Measurements from ENCODE around the gene UIMC1.
"Not testable (repeated sequence)": the region's sequence is repeated elsewhere in the genome, so short reads cannot be mapped to it uniquely, and the experiment has no call there.

Gene UIMC1

GRCh38 chr5:177006265-177006972, at the start of gene UIMC1:
UIMC1 (minus strand) TSS chr5:177006779; CDS start chr5:176982615, 24,164 bp downstream.
- peak; percentile 92 for DNase-seq

GRCh38 chr5:177049285-177049684, 42.7 kb upstream of the UIMC1 start:
- no peak for DNase-seq

- not testable (repeated sequence) for DNase-seq
These were observed 42.0 kb upstream of the UIMC1 start for GRCh38 chr5:177048531-177048930.

GRCh38 chr5:177045631-177046030, 39.1 kb upstream of the UIMC1 start:
- DNase-seq, result no peak

- no peak for DNase-seq
These were observed 38.1 kb upstream of the UIMC1 start for GRCh38 chr5:177044641-177045040.

GRCh38 chr5:177043958-177044357, 37.4 kb upstream of the UIMC1 start:
- DNase-seq, result no peak

- DNase-seq, result no peak
These were observed 36.5 kb upstream of the UIMC1 start for GRCh38 chr5:177043114-177043513.

- no peak for DNase-seq
These were observed 35.4 kb upstream of the UIMC1 start for GRCh38 chr5:177041936-177042335.

GRCh38 chr5:177040814-177041420, 34.3 kb upstream of the UIMC1 start:
- no peak for DNase-seq

- no peak for DNase-seq
These were observed 30.3 kb upstream of the UIMC1 start for GRCh38 chr5:177036921-177037320.

GRCh38 chr5:177036443-177036842, 29.9 kb upstream of the UIMC1 start:
- no peak for DNase-seq

GRCh38 chr5:177035976-177036375, 29.4 kb upstream of the UIMC1 start:
- no peak for DNase-seq

- no peak for DNase-seq
These were observed 22.9 kb upstream of the UIMC1 start for GRCh38 chr5:177029498-177029897.

GRCh38 chr5:177027665-177028064, 21.1 kb upstream of the UIMC1 start:
- DNase-seq, result no peak

GRCh38 chr5:177025101-177025601, 18.6 kb upstream of the UIMC1 start:
- DNase-seq, result no peak

- DNase-seq, result no peak
These were observed 18.0 kb upstream of the UIMC1 start for GRCh38 chr5:177024559-177024958.

GRCh38 chr5:177023303-177023664, 16.7 kb upstream of the UIMC1 start:
- DNase-seq, result no peak

GRCh38 chr5:177022386-177023302, 16.1 kb upstream of the UIMC1 start, which contains the start of gene ZNF346:
ZNF346 (plus strand) TSS chr5:177022696; CDS start chr5:177022739, 43 bp downstream.
- DNase-seq, result peak; percentile 96

- no peak for DNase-seq
These were observed 13.5 kb upstream of the UIMC1 start for GRCh38 chr5:177020033-177020432.

GRCh38 chr5:177018341-177018740, 11.8 kb upstream of the UIMC1 start:
- DNase-seq, result no peak

- no peak for DNase-seq
These were observed 8.6 kb upstream of the UIMC1 start for GRCh38 chr5:177015156-177015555.

- DNase-seq, result no peak
These were observed 3.6 kb upstream of the UIMC1 start for GRCh38 chr5:177010153-177010552.

GRCh38 chr5:177008716-177009115, 2.1 kb upstream of the UIMC1 start:
- DNase-seq, result no peak

All from COR-L47 (cell line).